ENCODE results near the gene IGFL2. TPM values are rescaled to one million over a fixed set of nuclear protein-coding genes. Genes with fewer than 3 reads are reported as not detected.
"Not testable (repeated sequence)": the region's sequence is repeated elsewhere in the genome, so short reads cannot be mapped to it uniquely, and the experiment has no call there.

The IGFL2 gene
- total RNA-seq, 2 experiments from 2014 or later: not detected

- Histone ChIP-seq H3K9me2 (ENCODE audit: insufficient read depth, low read length) (no peaks in the 10 kb centered on the region), H3K4me3 (ENCODE audit: low read depth, low read length, poor library complexity, severe bottlenecking) (no peak overlapping the region), H3K9me3 (ENCODE audit: low read length) (no peaks in the 10 kb centered on the region), H2AFZ (ENCODE audit: low read length) (no peak overlapping the region), H3K27ac (ENCODE audit: low read depth, low read length, poor library complexity, severe bottlenecking) (no peak overlapping the region), H3K36me3 (ENCODE audit: insufficient read depth, low read length) (no peaks in the 10 kb centered on the region), H3K4me1 (ENCODE audit: insufficient read depth, low read length, poor library complexity, severe bottlenecking) (no peaks in the 10 kb centered on the region), H4K20me1 (ENCODE audit: insufficient read depth, low read length) (no peaks in the 10 kb centered on the region), H3K4me2 (ENCODE audit: low read length) (no peak overlapping the region), H3K79me2 (ENCODE audit: insufficient read depth, low read depth, low read length) (no peaks in the 10 kb centered on the region)
- DNase-seq (ENCODE audit: low spot score): no peak
- BruUV-seq (replicated peaks): no TSS peak
- TF ChIP-seq EZH2phosphoT487 (IDR thresholded peaks at IDR 0.05; ENCODE audit: borderline replicate concordance, low read depth, low read length) (no peak), CTCF (conservative IDR thresholded peaks at IDR 0.05; ENCODE audit: low read length) (no peak)
- intact Hi-C loops (cut with micrococcal nuclease; ENCODE audit: unreplicated experiment): no loop called here
- POLR2A ChIA-PET: interaction anchor here (0.6 kb wide), 1 partner anchor 401 kb away, joined by 3 read pairs; no protein-coding TSS in a partner anchor
- CTCF ChIA-PET (ENCODE audit: unreplicated experiment): no interaction called here
Observed at GRCh38 chr19:46160233-46160775, 12.3 kb downstream of the IGFL2 start.

- BruUV-seq (replicated peaks); H3K27ac ChIP-seq (ENCODE audit: low read depth, low read length, poor library complexity, severe bottlenecking); H3K79me2 ChIP-seq (ENCODE audit: insufficient read depth, low read depth, low read length); H3K4me2 ChIP-seq (ENCODE audit: low read length); H3K9me2 ChIP-seq (ENCODE audit: insufficient read depth, low read length); H2AFZ ChIP-seq (ENCODE audit: low read length); H3K4me3 ChIP-seq (ENCODE audit: low read depth, low read length, poor library complexity, severe bottlenecking); POLR2A ChIA-PET; H3K9me3 ChIP-seq (ENCODE audit: low read length); H3K36me3 ChIP-seq (ENCODE audit: insufficient read depth, low read length); intact Hi-C loops (cut with micrococcal nuclease; ENCODE audit: unreplicated experiment); H3K4me1 ChIP-seq (ENCODE audit: insufficient read depth, low read length, poor library complexity, severe bottlenecking); CTCF ChIA-PET (ENCODE audit: unreplicated experiment); H4K20me1 ChIP-seq (ENCODE audit: insufficient read depth, low read length); DNase-seq (ENCODE audit: low spot score): not testable (repeated sequence)
Observed at GRCh38 chr19:46161642-46162257, 13.7 kb downstream of the IGFL2 start.

GRCh38 chr19:46162731-46163130 lies 14.7 kb downstream of the IGFL2 start:
- Histone ChIP-seq H3K4me3 (ENCODE audit: low read depth, low read length, poor library complexity, severe bottlenecking) (no peak overlapping the region), H3K79me2 (ENCODE audit: insufficient read depth, low read depth, low read length) (no peaks in the 10 kb centered on the region), H3K4me2 (ENCODE audit: low read length) (no peak overlapping the region), H3K9me2 (ENCODE audit: insufficient read depth, low read length) (no peaks in the 10 kb centered on the region), H3K9me3 (ENCODE audit: low read length) (no peaks in the 10 kb centered on the region), H4K20me1 (ENCODE audit: insufficient read depth, low read length) (no peaks in the 10 kb centered on the region), H3K27ac (ENCODE audit: low read depth, low read length, poor library complexity, severe bottlenecking) (no peak overlapping the region), H3K4me1 (ENCODE audit: insufficient read depth, low read length, poor library complexity, severe bottlenecking) (no peaks in the 10 kb centered on the region), H2AFZ (ENCODE audit: low read length) (no peak overlapping the region), H3K36me3 (ENCODE audit: insufficient read depth, low read length) (no peaks in the 10 kb centered on the region)
- CTCF ChIA-PET (ENCODE audit: unreplicated experiment): no interaction called here
- intact Hi-C loops (cut with micrococcal nuclease; ENCODE audit: unreplicated experiment): no loop called here
- POLR2A ChIA-PET: no interaction called here
- DNase-seq (ENCODE audit: low spot score): no peak
- TF ChIP-seq EZH2phosphoT487 (IDR thresholded peaks at IDR 0.05; ENCODE audit: borderline replicate concordance, low read depth, low read length): no peak
- no peak for TF ChIP-seq CTCF (conservative IDR thresholded peaks at IDR 0.05; ENCODE audit: low read length)
- BruUV-seq (replicated peaks): no TSS peak

Measured in OCI-LY7 (cell line).